ENCODE results near the gene ALPK1.

- TF ChIP-seq CTCF (IDR thresholded peaks at IDR 0.05), result no peak
- no peak for TF ChIP-seq POLR2AphosphoS5 (IDR thresholded peaks at IDR 0.05)
- no peak for TF ChIP-seq POLR2A (IDR thresholded peaks at IDR 0.05)
Measured at GRCh38 chr4:112473985-112474384, 176.8 kb downstream of the ALPK1 start.
